HCT116 (cell line): ENCODE results near the gene CTBP1.

ENCODE experiments used
- CEBPB ChIP-seq: IDR thresholded peaks from 2 replicates; pipeline ENCODE4 v1.6.1; 2012; ENCODE audit warnings: low read depth
- EZH2 ChIP-seq: fragments of 200-600 bp; sonication (generic); IDR thresholded peaks from 2 replicates; pipeline ENCODE4 v1.6.1; 2017; ENCODE audit warnings: antibody characterized with exemption, mixed run types
- EZH2phosphoT487 ChIP-seq: fragments of 200-600 bp; IDR thresholded peaks from 2 replicates; pipeline ENCODE4 v1.6.1; 2018; ENCODE audit warnings: antibody characterized with exemption, borderline replicate concordance
- POLR2A ChIP-seq: IDR thresholded peaks from 2 replicates; pipeline ENCODE4 v1.7.0; 2011; ENCODE audit warnings: borderline replicate concordance; ENCODE audit not compliant: insufficient read depth, insufficient read length; ENCODE audit errors: extremely low read depth
- POLR2AphosphoS5 ChIP-seq: IDR thresholded peaks from 2 replicates; pipeline ENCODE4 v1.6.1; 2011; ENCODE audit warnings: mild to moderate bottlenecking, low read depth, low read length, moderate library complexity
- RAD21 ChIP-seq: IDR thresholded peaks from 2 replicates; pipeline ENCODE4 v1.6.1; 2012; ENCODE audit warnings: low read depth, mild to moderate bottlenecking
- TCF7L2 ChIP-seq: IDR thresholded peaks from 2 replicates; pipeline ENCODE4 v1.7.0; 2011; ENCODE audit warnings: borderline replicate concordance, inconsistent platforms; ENCODE audit not compliant: insufficient read depth, insufficient read length; ENCODE audit errors: extremely low read depth
- ZFX ChIP-seq: fragments of 450-650 bp; IDR thresholded peaks from 2 replicates; pipeline ENCODE4 v1.6.1; 2017
- TF ChIP-seq, protein P1 (sequence below), 3 experiments: fragments of 200-600 bp in 1 of 3; sonication (generic) in 1 of 3; IDR thresholded peaks in 2 of 3; conservative IDR thresholded peaks in 1 of 3; 2 replicates each; pipeline ENCODE4 v1.5.1; 2012 to 2017; ENCODE audit warnings: low read depth in 2 of 3, low read length in 2 of 3, antibody characterized with exemption in 1 of 3, borderline replicate concordance in 1 of 3, control low read depth in 1 of 3, mild to moderate bottlenecking in 1 of 3, mixed read lengths in 1 of 3, mixed run types in 1 of 3, moderate library complexity in 1 of 3; ENCODE audit not compliant: insufficient read depth in 1 of 3
- TF ChIP-seq, protein P2 (sequence below): IDR thresholded peaks from 2 replicates; pipeline ENCODE4 v1.6.1; 2012
- TF ChIP-seq, protein P3 (sequence below): IDR thresholded peaks from 2 replicates; pipeline ENCODE4 v1.6.1; 2012
- TF ChIP-seq, protein P4 (sequence below): IDR thresholded peaks from 2 replicates; pipeline ENCODE4 v1.6.1; 2011; ENCODE audit warnings: mild to moderate bottlenecking, low read length, moderate library complexity; ENCODE audit not compliant: insufficient replicate concordance; ENCODE audit errors: extremely low read depth

DNA sequence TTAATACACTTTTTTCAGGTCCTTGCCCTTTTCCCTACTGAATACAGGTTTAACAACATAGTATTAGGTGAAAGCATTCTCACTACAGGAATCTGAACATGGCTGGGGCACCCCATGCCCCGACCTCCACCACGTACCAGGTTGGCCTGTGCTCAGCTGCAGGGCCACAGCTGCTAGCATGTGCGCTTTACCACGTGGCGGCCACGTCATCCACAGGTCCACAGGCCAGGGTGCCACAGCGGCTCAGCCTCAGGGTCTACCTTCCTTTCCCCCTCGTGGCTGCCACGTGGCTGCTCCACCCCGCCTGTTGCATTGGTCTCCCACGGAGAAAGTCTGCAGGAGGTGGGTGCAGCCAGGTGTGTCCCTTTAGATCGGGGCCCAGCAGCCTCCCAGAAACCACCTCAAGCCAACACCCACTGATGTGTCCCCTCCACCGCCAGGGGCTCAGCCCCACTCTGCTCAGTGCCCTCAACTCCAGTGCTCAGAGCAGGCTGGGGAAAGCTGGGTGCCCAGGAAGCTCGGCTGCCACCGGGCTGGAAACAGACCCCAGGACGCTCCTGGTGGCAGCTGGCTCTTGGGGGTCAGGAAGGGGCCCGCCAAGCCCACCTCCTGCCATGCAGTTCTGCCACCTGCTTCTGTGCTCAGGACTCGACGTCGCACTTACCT lies 17.8 kb downstream of the CTBP1 start:
- TF ChIP-seq, protein P1, sequence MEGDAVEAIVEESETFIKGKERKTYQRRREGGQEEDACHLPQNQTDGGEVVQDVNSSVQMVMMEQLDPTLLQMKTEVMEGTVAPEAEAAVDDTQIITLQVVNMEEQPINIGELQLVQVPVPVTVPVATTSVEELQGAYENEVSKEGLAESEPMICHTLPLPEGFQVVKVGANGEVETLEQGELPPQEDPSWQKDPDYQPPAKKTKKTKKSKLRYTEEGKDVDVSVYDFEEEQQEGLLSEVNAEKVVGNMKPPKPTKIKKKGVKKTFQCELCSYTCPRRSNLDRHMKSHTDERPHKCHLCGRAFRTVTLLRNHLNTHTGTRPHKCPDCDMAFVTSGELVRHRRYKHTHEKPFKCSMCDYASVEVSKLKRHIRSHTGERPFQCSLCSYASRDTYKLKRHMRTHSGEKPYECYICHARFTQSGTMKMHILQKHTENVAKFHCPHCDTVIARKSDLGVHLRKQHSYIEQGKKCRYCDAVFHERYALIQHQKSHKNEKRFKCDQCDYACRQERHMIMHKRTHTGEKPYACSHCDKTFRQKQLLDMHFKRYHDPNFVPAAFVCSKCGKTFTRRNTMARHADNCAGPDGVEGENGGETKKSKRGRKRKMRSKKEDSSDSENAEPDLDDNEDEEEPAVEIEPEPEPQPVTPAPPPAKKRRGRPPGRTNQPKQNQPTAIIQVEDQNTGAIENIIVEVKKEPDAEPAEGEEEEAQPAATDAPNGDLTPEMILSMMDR (IDR thresholded peaks at IDR 0.05 in 2 of 3, conservative IDR thresholded peaks at IDR 0.05 in 1 of 3; ENCODE audit: borderline replicate concordance in 1 of 3, insufficient read depth in 1 of 3, low read depth in 2 of 3, low read length in 2 of 3), result no peak
- no peak for TF ChIP-seq POLR2AphosphoS5
- no peak for TF ChIP-seq ZFX
- TF ChIP-seq RAD21, result no peak
- TF ChIP-seq, protein P2, sequence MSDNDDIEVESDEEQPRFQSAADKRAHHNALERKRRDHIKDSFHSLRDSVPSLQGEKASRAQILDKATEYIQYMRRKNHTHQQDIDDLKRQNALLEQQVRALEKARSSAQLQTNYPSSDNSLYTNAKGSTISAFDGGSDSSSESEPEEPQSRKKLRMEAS, result no peak
- no peak for TF ChIP-seq EZH2
- no peak for TF ChIP-seq POLR2A
- no peak for TF ChIP-seq TCF7L2
- TF ChIP-seq EZH2phosphoT487, result no peak
- TF ChIP-seq CEBPB, result no peak
- TF ChIP-seq, protein P3, sequence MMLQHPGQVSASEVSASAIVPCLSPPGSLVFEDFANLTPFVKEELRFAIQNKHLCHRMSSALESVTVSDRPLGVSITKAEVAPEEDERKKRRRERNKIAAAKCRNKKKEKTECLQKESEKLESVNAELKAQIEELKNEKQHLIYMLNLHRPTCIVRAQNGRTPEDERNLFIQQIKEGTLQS, result no peak
- TF ChIP-seq, protein P4, sequence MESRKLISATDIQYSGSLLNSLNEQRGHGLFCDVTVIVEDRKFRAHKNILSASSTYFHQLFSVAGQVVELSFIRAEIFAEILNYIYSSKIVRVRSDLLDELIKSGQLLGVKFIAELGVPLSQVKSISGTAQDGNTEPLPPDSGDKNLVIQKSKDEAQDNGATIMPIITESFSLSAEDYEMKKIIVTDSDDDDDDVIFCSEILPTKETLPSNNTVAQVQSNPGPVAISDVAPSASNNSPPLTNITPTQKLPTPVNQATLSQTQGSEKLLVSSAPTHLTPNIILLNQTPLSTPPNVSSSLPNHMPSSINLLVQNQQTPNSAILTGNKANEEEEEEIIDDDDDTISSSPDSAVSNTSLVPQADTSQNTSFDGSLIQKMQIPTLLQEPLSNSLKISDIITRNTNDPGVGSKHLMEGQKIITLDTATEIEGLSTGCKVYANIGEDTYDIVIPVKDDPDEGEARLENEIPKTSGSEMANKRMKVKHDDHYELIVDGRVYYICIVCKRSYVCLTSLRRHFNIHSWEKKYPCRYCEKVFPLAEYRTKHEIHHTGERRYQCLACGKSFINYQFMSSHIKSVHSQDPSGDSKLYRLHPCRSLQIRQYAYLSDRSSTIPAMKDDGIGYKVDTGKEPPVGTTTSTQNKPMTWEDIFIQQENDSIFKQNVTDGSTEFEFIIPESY, result no peak
